ENCODE data around the gene C11orf58. TPM values are rescaled to one million over a fixed set of nuclear protein-coding genes. Genes with fewer than 3 reads are reported as not detected.

The C11orf58 gene
- total RNA-seq: 100 to 1,000 TPM; 114 to 133 TPM

DNA sequence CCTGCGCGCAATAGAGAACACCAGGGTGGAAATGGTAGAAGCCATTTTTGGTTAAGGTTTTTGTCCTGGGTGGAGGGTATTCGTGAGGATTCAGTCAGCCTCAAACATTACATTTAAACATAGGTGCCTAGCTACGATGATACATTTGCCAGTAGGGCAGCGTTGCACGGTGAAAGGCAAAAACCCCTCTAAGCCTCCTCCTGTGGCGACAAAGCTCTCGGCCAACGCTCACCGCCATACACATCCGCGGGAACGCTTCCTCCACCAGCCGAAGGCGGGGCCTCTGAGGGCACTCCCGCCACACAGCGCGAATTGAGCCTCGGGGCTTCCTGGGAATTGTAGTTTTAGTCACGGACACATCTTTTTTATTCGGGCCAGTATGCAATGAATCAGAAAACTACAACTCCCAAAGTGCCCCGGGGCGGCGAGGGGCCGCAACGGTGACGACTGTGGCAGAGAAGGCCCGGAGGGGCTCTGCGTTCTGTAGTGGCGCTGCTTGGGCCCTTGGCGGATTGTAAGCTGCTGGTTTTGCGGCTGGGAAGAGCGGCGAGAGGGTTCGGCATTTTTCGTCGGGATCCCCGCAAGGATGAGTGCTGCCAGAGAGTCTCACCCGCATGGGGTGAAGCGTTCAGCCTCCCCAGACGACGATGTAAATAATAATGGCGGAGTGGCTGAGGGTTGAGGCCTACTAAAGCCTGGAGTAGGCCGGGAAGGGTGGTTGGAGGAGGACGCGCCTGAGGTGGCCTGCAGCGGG lies at the start of gene C11orf58:
C11orf58 (plus strand) TSS at position 455 of the 754 bp plus-strand sequence; CDS start at position 587, 132 bp downstream.
- intact Hi-C loops (cut with micrococcal nuclease): no loop called here
- Mint-ChIP-seq H3K4me3 (no peak within 1 kb of the TSS), H3K9me3 (no peaks in the 10 kb centered on the region), H3K27me3 (no peaks in the 10 kb centered on the region), H3K4me1 (ENCODE audit: low read depth) (peaks cover 28% of the 10 kb centered on the region), H3K27ac (peak within 1 kb of the TSS; percentile 89), H3K36me3 (ENCODE audit: low read depth) (peaks cover 12% of the 10 kb centered on the region)
- POLR2A ChIA-PET: interaction anchor here (0.5 to 2.5 kb wide), 8 partner anchors 9 to 1976 kb away, joined by 3 to 22 read pairs (median 4); no protein-coding TSS in a partner anchor
- ATAC-seq (peak; percentile 97), DNase-seq (peak; percentile 98)
- TF ChIP-seq, protein P1, sequence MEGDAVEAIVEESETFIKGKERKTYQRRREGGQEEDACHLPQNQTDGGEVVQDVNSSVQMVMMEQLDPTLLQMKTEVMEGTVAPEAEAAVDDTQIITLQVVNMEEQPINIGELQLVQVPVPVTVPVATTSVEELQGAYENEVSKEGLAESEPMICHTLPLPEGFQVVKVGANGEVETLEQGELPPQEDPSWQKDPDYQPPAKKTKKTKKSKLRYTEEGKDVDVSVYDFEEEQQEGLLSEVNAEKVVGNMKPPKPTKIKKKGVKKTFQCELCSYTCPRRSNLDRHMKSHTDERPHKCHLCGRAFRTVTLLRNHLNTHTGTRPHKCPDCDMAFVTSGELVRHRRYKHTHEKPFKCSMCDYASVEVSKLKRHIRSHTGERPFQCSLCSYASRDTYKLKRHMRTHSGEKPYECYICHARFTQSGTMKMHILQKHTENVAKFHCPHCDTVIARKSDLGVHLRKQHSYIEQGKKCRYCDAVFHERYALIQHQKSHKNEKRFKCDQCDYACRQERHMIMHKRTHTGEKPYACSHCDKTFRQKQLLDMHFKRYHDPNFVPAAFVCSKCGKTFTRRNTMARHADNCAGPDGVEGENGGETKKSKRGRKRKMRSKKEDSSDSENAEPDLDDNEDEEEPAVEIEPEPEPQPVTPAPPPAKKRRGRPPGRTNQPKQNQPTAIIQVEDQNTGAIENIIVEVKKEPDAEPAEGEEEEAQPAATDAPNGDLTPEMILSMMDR (IDR thresholded peaks at IDR 0.05): no peak
- CTCF ChIA-PET: interaction anchor here (0.7 to 1.7 kb wide), 4 partner anchors 12 to 1732 kb away, joined by 3 to 5 read pairs (median 4); no protein-coding TSS in a partner anchor

DNA sequence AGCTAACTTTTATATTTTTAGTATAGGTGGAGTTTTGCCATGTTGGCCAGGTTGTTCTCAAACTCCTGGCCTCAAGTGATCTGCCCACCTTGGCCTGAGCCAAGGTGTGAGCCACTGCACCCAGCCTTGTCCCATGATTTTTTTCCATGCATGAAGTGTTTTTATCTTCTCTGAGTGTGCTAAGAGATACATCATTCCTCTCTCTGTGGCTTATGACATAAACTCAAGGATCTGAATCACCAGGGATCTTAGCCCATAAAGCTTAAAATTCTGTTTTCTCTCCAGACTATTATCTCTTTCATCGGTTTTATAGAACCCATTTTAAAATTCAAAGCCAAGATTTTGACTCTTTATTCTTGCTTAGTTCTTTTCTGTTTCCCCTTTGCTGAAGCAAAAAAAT lies 48.4 kb upstream of the C11orf58 start:
- POLR2A ChIA-PET: no interaction called here
- DNase-seq (no peak), ATAC-seq (no peak)
- H3K27ac Mint-ChIP-seq: no peak overlapping the region
- intact Hi-C loops (cut with micrococcal nuclease): no loop called here
- H3K4me1 Mint-ChIP-seq (ENCODE audit: low read depth): no peaks in the 10 kb centered on the region
- no peaks in the 10 kb centered on the region for H3K9me3 Mint-ChIP-seq
- CTCF ChIA-PET: no interaction called here
- TF ChIP-seq, protein P1 (IDR thresholded peaks at IDR 0.05): no peak
- no peaks in the 10 kb centered on the region for H3K36me3 Mint-ChIP-seq (ENCODE audit: low read depth)
- H3K4me3 Mint-ChIP-seq: no peak overlapping the region
- peaks cover 3% of the 10 kb centered on the region for H3K27me3 Mint-ChIP-seq

DNA sequence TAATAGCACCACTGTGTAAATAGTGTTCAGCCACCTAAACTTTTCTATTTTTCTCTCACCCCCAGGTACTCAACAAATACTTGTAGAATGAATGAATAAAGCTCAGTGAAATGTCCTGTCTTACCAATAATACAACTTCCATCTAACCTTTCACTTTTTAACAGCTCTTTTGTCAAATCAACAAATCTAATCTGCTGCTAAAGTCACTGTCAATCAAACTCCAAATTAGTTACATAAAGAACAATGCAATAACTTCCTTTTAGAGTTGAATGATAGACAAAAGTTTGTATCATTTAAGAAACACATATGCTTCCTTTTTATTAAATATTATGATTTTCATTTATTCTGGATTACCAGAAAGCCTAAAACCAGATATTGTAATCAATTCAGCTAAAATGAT lies 34.7 kb upstream of the C11orf58 start:
- TF ChIP-seq, protein P1 (IDR thresholded peaks at IDR 0.05): no peak
- H3K27ac Mint-ChIP-seq: no peak overlapping the region
- POLR2A ChIA-PET: no interaction called here
- intact Hi-C loops (cut with micrococcal nuclease): no loop called here
- DNase-seq: no peak
- H3K4me3 Mint-ChIP-seq: no peak overlapping the region
- peaks cover 9% of the 10 kb centered on the region for H3K27me3 Mint-ChIP-seq
- CTCF ChIA-PET: no interaction called here
- ATAC-seq: no peak
- no peaks in the 10 kb centered on the region for H3K9me3 Mint-ChIP-seq
- no peaks in the 10 kb centered on the region for H3K36me3 Mint-ChIP-seq (ENCODE audit: low read depth)
- H3K4me1 Mint-ChIP-seq (ENCODE audit: low read depth): no peaks in the 10 kb centered on the region

DNA sequence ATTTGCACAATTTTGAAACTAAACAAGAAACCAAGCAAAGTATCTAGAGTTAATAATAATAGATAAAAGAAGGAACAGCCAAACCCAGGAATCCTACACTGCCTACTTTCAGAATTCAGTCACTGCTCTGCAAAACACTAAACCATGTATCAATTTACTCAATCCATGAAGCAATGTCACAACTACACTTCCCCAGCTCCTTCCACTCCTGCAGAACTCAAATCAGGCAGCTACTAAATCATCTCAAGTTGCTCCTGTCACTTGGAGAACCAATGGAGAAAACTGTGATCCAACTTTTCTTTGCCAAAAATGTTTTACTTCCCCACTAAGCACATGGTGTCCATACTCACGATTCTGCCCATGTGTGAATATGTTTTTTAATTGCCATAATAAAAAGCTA lies 24.9 kb upstream of the C11orf58 start:
- peaks cover 7% of the 10 kb centered on the region for H3K27me3 Mint-ChIP-seq
- H3K27ac Mint-ChIP-seq: no peak overlapping the region
- ATAC-seq (no peak), DNase-seq (no peak)
- intact Hi-C loops (cut with micrococcal nuclease): no loop called here
- ChIA-PET POLR2A (no interaction called here), CTCF (no interaction called here)
- H3K36me3 Mint-ChIP-seq (ENCODE audit: low read depth): no peaks in the 10 kb centered on the region
- H3K9me3 Mint-ChIP-seq: no peaks in the 10 kb centered on the region
- no peak overlapping the region for H3K4me3 Mint-ChIP-seq
- no peaks in the 10 kb centered on the region for H3K4me1 Mint-ChIP-seq (ENCODE audit: low read depth)
- TF ChIP-seq, protein P1 (IDR thresholded peaks at IDR 0.05): no peak

DNA sequence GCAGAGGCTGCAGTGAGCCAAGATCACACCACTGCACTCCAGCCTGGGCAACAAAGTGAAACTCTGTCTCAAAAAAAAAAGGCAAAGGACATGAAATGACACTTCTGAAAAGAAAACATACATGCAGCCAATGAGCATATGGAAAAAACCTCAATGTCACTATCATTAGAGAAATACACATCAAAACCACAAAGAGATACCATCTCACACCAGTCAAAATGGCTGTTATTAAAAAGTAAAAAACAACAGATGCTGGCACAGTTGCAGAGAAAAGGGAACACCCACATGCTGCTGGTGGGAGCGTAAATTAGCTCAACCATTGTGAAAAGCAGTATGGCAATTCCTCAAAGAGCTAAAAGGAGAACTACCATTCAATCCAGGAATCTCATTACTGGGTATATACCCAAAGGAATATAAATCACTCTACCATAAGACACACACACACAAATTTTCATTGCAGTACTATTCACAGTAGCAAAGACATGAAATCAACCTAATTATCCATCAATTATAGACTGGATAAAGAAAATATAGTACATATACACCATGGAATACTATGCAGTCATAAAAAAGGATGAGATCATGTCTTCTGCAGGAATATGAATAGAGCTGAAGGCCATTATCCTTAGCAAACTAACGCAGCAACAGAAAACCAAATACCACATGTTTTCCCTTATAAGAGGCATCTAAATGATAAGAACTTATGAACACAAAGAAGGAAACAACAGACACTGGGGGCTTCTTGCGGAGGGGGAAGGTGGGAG lies 15.7 kb upstream of the C11orf58 start:
- Mint-ChIP-seq H3K27me3 (no peaks in the 10 kb centered on the region), H3K9me3 (peaks cover 2% of the 10 kb centered on the region), H3K27ac (no peak overlapping the region), H3K4me3 (no peak overlapping the region), H3K36me3 (ENCODE audit: low read depth) (no peaks in the 10 kb centered on the region), H3K4me1 (ENCODE audit: low read depth) (no peaks in the 10 kb centered on the region)
- TF ChIP-seq, protein P1 (IDR thresholded peaks at IDR 0.05): no peak
- ChIA-PET POLR2A (interaction anchor here (0.7 kb wide), 1 partner anchor 15 kb away, joined by 3 read pairs; no protein-coding TSS in a partner anchor), CTCF (no interaction called here)
- intact Hi-C loops (cut with micrococcal nuclease): no loop called here
- ATAC-seq (no peak), DNase-seq (no peak)
